NCI-H446 treated with DMSO at 0.1 percent for 48 hours (cell line): Measurements from ENCODE around the gene TGM2.
"Not testable (repeated sequence)": the region's sequence is repeated elsewhere in the genome, so short reads cannot be mapped to it uniquely, and the experiment has no call there.

Experiments used
- DNase-seq: peaks from one replicate; lab custom pipeline; 2025; lab: John Stamatoyannopoulos, UW

The TGM2 gene

GRCh38 chr20:38113401-38114325 is 51.4 kb downstream of the TGM2 start:
- DNase-seq: no peak

GRCh38 chr20:38112930-38113294 is 52.2 kb downstream of the TGM2 start:
- no peak for DNase-seq

GRCh38 chr20:38112261-38112929 is 52.7 kb downstream of the TGM2 start:
- DNase-seq: no peak

GRCh38 chr20:38111366-38112232 is 53.5 kb downstream of the TGM2 start:
- DNase-seq: no peak

GRCh38 chr20:38110525-38111178 is 54.4 kb downstream of the TGM2 start:
- no peak for DNase-seq

- no peak for DNase-seq
Observed at GRCh38 chr20:38109591-38110524, 55.2 kb downstream of the TGM2 start.

- no peak for DNase-seq
Observed at GRCh38 chr20:38108986-38109541, 56.0 kb downstream of the TGM2 start.

GRCh38 chr20:38108438-38108985 is 56.6 kb downstream of the TGM2 start:
- DNase-seq: no peak

GRCh38 chr20:38107916-38108315 is 57.2 kb downstream of the TGM2 start:
- not testable (repeated sequence) for DNase-seq

- not testable (repeated sequence) for DNase-seq
Observed at GRCh38 chr20:38107386-38107785, 57.7 kb downstream of the TGM2 start.

GRCh38 chr20:38106461-38106860 is 58.6 kb downstream of the TGM2 start:
- no peak for DNase-seq

- no peak for DNase-seq
Observed at GRCh38 chr20:38104285-38104684, 60.8 kb downstream of the TGM2 start.

- DNase-seq: not testable (repeated sequence)
Observed at GRCh38 chr20:38102206-38102605, 62.9 kb downstream of the TGM2 start.

- no peak for DNase-seq
Observed at GRCh38 chr20:38098952-38099351, 66.1 kb downstream of the TGM2 start.

GRCh38 chr20:38095017-38095686 is 69.9 kb downstream of the TGM2 start:
- DNase-seq: no peak

GRCh38 chr20:38094373-38094891 is 70.6 kb downstream of the TGM2 start:
- no peak for DNase-seq

- DNase-seq: no peak
Observed at GRCh38 chr20:38093641-38094077, 71.4 kb downstream of the TGM2 start.

GRCh38 chr20:38092915-38093314 is 72.2 kb downstream of the TGM2 start:
- DNase-seq: no peak

- DNase-seq: no peak
Observed at GRCh38 chr20:38092260-38092857, 72.7 kb downstream of the TGM2 start.
